GM15510 (cell line): ENCODE measurements around the gene TSPAN9.

Experiments used
- POLR2A ChIP-seq: IDR thresholded peaks from 3 replicates; pipeline ENCODE4 v1.6.1; 2011; ENCODE audit warnings: borderline replicate concordance; ENCODE audit not compliant: insufficient read length; ENCODE audit errors: extremely low read depth

TSPAN9 gene

DNA sequence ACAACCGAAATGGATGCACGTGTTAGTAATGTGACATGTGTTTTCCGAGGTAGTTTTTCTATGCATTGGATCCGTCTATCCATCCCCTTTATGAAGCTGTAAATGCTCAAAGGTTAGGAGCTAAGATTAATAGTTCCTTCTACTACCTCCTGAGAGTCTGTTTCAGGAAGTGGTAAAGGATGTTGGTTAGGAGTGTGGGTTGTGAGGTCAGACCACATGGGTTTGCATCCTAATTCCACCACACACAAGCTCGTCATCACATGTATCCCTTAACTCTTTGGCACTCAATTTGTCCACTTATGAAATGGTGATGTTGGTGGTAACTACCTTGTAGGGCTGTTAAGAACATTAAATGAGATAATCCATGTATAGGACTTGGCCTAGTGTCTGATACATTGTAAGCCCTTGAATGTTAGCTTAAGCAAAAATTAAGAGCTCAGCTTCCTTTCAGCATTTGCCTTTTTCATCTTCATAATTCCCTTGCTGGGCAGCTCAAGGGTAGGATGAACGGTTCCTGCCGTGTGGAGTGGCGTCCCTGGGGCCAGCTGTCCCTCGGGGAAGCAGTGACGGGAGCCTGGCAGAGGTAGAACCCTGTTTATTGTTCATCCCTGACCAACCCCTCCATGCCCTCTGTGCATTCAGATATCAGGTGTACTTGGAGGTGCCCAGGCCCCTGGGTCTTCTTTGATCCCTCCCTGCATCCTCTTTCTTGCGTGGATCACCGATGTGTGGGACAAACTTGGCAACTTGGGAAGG lies 52.3 kb downstream of the TSPAN9 start:
- no peak for TF ChIP-seq POLR2A

DNA sequence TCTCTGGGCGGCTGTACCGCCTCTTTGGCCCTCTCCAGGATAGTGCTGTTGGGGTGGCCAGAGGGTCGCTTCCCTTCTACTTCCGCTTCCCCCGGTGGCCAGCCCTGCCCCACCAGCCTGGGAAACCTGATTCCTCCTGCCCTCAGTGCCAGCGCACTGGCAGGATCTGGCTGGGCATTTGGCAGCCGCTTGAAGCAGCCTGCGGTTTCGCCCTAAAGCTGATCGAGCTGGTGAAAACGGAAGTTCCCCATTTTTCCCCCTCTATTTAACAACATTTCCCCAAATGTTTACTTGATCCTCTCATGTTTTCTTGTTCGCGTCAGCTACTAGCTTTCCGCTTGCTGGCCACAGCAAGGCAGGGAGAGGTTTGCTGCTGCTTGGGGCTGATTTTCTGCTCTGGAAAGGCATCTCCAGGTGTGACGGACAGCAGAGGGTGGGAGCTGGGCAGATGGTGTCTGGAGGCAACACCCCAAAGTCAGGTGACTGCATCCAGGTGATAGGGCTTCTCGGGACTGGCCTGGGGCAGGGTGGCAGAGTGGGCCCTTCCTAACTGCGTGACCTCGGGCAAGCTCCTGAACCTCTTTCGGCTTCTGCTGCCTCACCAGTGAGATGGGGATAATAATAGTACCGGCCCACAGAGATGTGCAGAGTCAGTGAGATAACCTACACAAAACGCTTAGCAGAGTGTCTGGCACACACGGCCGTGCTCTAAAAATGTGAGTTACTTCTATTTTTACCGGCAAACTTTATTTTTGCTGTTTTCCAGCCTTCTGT lies 53.1 kb downstream of the TSPAN9 start:
- no peak for TF ChIP-seq POLR2A

DNA sequence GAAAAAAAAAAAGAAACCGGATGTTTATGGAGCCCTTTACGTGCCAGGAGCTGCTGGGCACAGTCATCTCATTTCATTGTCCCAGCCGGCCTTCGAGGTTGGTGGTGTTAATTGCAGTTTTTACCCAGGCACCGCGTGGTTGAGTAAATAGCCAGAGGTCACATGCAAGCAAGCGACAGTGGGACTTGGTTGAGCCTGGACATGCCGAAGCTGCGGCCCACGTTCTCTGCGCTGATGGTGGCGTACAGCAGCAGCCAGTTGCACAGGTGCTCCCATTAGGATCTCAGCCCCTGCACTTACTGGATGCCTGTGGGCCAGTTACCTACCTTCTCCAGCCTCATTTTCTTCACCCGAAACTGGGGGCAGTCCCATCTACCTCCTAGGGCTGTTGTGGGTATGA lies 54.0 kb downstream of the TSPAN9 start:
- no peak for TF ChIP-seq POLR2A

DNA sequence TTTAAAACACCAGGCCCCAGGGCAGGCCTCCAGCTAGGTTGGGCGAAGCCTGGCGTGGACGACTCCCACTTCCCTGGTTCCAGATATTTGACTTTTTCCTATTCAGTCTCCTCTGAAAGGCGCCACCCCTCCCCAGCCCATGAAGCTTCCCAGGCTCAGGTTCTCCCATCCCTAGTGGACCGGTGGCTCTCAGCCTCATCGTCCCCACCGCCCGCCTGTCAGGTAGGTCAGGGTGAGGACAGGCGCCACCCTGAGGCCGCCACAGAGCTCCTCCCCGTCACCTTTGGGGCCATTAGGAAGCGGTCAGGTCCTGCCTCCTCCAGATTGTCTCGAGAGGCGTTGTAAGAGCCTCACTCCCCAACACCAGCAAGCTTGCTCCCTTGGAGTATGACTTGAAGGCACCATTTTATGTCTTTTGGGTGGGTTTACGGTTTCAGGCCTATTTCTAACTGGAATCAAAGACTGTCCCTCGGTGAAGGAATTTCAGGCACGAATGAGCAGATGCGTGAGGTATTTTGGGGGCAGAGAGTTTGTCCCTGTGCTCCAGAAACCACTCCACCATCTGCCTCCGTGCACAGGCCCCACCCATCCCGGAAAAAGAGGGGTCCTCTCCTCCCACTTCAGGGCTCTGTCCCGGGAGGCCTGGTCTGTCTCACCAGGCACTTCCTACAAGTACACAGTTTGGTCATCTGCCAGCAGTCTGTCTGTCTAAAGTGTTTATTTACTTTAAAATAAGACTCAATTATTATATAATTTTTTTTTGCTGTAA lies 55.6 kb downstream of the TSPAN9 start:
- no peak for TF ChIP-seq POLR2A

DNA sequence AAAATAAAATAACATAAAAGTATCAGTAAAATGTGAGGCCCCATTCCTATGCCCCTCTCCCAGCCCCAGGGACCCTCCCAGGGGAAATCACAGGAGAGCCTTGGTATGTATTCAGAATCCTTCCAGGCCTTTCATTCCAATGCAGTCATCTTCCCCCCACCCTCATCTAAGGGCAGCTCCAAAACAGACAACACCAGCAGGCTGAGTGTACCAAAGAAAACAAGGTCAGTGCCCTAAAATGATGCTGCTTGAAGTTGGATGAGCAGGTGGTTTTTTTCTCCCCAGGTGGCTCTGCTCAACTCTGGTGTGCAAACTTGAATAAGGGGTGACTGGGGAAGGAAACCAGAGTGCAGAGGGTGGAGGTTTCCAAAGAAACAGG lies 56.2 kb downstream of the TSPAN9 start:
- TF ChIP-seq POLR2A: no peak

DNA sequence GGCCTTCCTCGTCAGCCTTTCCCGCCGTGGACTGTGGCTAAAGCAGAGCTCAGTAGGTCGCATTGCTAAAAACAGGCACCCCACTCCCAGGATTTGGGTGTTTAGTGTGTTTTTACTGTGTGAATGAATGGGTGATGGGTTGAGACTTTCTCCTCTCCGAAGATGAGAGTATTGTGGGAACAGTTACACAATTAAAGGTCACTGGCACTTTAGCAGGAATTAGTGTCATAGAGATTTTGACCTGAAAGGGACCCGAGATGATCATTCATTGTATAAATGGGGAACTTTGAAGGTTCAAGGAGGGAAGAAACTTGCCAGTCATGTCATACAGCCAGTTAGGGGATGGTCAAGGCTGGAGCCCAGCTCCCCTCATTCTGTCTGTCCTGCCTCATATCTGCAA lies 56.9 kb downstream of the TSPAN9 start:
- TF ChIP-seq POLR2A: no peak

DNA sequence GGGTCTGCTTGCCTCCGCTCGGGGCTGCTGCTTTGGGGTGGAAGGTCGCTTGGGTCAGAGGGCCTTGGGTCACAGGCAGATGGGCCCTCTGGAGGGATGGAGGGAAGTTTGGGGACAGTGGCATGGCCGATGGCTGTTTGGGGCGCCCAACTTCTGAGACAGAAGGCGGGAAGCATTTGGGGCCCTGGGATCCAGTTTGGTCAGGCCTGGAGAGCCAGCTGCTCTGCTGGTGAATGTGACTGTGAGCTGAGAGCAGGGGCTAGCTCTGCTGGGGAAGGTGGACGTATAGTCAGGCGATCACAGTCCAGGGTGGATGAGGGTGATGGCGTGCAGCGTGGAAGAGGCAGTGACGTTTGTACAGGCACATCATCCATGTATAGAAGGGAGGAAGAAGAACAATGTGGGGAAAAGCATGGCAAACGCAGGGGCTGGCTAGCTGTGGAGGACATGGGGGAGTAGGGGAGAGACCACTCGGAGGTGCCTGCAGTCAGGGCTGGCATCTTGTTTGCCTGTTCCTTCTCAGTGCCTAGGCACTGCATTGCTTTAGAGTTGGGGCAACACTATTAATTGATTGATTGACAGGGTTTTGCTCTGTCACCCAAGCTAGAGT lies 57.5 kb downstream of the TSPAN9 start:
- TF ChIP-seq POLR2A: no peak

DNA sequence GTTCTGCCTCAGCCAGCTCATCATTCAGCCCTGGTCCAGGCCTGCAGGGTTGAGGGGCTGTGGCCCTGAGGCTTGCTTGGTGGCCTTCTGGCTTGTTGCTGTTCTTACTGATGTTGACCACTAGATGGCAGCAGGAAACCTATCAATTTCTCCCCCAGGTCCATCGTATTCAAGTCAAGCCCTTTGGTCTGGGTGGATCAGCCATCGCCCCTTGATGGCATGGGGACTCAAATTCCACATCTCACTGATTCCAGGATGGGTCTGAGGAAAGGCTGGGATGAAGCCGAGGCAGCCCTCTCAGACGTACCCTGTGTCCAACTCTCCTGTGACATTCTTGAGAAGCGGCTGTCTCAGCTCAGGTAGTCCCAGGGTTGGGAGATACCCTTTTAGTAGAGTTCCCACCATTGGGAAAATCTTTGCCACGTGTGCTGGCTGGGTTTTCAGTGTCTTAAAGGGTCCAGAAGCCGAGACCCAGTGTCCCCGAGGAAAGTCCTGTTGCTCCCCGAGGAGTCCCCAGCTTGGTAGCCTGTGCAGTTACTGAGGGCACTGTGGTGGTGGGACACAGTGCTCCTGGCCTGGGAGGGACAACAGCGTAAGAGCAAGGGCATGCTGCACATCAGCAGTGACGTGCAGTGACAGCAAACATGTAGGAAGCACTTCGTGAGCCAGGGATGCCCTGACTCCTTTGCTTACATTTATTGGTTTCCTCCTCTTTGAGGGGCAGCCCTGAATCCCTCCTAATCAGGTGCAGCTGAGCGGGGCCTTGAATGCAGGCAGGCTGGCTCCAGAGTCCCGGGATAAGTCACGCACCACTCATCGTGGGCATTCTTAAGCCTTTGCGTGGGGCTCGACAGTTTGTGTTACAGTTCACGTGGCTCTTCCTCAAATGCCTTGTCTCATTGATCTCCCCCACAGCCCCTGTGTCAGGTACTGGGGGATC lies 58.6 kb downstream of the TSPAN9 start:
- no peak for TF ChIP-seq POLR2A

DNA sequence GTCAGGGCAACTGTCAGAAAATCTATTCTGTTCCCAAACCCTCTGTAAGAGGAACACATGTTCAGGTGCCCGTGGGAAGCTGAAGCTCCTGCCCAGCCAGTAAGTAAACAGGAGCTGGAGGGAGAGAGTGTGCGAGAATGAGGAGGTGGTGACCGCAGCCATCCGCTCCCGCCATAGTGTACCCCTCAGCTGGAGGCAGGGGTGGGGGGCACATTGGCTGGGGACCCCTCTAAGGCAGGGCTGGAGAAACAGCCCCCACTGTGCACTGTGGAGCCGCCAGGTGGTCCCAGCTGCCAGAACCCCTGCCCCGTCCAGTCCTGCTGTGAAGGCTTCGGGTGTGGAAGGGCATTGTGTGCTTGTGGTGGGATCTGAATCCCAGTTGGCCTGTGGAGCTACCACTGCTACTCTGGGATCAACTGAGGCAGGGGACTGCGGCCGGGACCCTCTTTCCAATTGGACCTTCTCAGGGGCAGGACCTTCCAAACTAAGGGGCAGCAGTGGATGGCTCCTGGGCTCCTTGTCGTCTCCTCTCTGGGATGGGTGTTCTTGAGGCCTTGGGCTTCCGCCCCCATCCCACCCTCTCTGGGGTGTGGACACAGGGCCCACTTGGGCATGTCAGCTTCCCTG lies 59.6 kb downstream of the TSPAN9 start:
- TF ChIP-seq POLR2A: no peak

DNA sequence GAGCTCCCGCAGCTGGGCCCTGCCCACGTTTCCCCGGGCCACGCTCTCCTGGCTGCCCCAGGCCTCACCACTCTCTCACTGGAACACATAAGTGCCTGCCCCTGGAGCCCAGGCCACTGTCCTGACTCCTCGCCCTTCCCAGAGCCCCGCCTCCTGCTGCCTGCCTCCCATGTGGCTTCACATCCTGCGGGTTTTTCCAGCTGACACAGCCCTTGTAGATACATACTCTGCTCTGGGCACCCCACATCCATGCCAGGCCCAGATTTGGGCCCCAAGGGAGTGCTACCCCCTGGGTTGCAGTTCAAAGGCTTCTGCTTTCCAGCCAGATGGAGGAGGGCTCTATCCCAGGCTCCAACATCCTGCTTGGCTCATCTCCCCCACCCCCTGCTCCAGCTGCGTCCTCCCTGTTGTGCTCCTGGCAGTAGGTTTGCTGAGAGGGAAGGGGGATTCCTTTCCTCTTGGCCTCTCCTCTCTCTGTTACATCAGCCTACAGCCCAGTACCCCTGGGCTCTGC lies 60.1 kb downstream of the TSPAN9 start:
- no peak for TF ChIP-seq POLR2A

DNA sequence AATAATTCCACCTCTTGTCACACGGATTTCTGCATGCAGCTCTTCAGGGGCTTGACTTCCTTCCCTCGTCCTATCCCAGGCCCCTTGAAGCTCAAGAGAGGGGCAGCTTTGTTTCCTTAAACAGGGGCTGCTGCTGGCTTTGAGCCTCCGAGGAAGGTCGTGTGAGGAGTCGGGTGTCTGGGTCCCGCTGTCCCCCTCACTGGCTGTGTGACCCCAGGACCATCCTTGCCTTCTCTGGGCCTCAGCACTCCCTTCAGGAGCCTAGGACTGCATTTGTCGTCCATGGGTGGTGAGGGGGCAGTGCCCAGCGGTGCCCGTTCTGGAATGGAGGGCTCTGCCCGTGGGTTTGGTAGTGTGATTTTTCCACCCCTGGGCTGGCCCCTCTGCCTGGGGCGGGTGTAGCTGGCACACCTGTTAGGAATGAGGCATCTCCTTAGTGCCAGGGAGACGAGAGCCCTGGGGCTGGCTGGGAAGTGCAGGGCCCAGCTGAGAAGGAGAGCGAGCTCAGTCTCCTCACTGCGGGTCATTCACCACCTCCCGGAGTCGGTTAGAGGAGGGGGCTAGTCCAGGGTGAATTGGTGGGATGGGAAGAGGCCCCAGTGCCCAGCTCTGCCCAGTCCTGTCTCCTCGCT lies 60.8 kb downstream of the TSPAN9 start:
- no peak for TF ChIP-seq POLR2A

DNA sequence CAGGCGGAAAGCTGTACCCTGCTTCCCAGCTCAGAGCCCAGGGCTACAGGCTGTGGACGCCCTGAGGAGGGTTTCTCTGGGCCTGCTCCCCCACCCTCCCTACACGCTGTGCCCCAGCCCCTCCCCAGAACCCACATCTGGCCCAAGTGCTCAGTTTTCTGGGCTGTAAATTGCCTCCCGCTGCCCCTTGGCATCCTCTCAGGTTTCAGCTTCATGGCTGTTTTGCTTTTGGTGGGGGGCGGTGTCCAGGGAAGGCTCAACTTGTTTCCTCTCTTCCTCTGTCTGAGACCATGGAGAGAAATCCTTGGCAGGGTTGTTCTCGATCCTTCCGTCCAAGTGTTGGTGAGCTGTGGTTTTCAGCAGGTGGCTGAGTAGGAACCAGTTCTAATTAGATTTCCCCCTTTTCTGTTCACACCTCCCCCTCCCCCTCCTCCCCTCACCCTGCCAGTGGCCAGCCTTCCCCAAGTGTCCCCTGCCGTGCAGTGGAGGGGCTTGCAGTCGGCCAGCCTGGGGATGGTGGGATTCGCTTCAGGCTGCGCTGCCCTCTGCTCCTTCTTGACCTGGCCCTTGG lies 61.8 kb downstream of the TSPAN9 start:
- no peak for TF ChIP-seq POLR2A
